ENCODE data around the gene NCF4. TPM values are rescaled to one million over a fixed set of nuclear protein-coding genes. Genes with fewer than 3 reads are reported as not detected.

Gene NCF4
- total RNA-seq, 1 experiment from 2014 or later = not detected

DNA sequence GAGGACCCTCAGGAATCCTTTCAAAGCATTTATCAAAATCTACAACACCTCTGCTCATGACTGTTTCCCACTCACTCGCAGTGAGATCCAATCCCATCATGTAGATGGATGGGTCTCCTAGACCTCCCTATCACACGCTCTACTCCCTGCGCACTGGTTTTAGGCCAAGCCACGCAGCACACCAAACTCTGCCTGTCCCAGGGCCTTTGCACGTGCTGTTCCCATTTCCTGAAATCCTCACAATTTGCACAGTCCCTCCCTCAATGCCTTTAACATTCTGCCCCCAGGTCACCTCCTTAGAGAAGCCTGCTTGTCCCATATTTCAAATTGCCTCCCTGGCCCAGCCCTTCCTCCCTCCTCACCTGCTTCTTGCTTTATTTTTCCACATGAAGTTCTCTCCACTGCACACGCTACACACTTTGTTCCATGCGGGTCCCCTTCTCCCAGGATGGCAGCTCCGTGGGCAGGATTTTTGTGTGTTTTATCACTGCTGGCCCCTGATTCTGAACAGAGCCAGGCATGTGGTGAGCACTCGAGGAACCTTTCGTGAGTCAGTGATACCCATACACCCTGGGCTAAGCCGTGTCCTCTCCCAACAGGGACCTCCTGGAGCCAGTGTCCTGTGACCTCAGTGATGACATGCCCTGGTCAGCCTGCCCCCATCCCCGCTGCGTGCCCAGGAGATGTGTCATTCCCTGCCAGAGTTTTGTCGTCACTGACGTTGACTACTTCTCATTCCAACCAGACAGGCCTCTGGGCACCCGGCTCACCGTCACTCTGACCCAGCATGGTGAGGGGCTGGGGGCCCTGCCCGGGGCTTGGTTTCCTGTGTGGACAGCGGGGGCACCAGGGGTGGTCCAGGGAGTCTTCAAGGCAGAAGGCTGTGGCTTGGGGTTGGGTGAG is 64.8 kb downstream of the NCF4 start:
- BruUV-seq (replicated peaks) = no TSS peak
- Histone ChIP-seq H3K4me1 (ENCODE audit: control insufficient read depth, insufficient read depth, low read length) (no peaks in the 10 kb centered on the region), H3K27me3 (ENCODE audit: control insufficient read depth, insufficient read depth, low read length) (no peaks in the 10 kb centered on the region), H3K4me3 (ENCODE audit: low read depth in 2 of 2, low read length in 2 of 2) (no peak overlapping the region), H3K36me3 (ENCODE audit: control insufficient read depth, insufficient read depth, low read length) (no peaks in the 10 kb centered on the region), H3K27ac (ENCODE audit: low read length) (no peak overlapping the region), H3K9me3 (ENCODE audit: control insufficient read depth, insufficient read depth, low read depth, low read length) (no peaks in the 10 kb centered on the region)
- no peak for ATAC-seq
- DNase-seq (ENCODE audit: low read depth, low spot score) = no peak
- ChIA-PET POLR2A (no interaction called here), CTCF (no interaction called here)
- TF ChIP-seq, protein P1, sequence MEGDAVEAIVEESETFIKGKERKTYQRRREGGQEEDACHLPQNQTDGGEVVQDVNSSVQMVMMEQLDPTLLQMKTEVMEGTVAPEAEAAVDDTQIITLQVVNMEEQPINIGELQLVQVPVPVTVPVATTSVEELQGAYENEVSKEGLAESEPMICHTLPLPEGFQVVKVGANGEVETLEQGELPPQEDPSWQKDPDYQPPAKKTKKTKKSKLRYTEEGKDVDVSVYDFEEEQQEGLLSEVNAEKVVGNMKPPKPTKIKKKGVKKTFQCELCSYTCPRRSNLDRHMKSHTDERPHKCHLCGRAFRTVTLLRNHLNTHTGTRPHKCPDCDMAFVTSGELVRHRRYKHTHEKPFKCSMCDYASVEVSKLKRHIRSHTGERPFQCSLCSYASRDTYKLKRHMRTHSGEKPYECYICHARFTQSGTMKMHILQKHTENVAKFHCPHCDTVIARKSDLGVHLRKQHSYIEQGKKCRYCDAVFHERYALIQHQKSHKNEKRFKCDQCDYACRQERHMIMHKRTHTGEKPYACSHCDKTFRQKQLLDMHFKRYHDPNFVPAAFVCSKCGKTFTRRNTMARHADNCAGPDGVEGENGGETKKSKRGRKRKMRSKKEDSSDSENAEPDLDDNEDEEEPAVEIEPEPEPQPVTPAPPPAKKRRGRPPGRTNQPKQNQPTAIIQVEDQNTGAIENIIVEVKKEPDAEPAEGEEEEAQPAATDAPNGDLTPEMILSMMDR (IDR thresholded peaks at IDR 0.05) = no peak
- no peak for TF ChIP-seq SIN3A (IDR thresholded peaks at IDR 0.05; ENCODE audit: borderline replicate concordance, insufficient read depth, low read depth, low read length)
- no peak for TF ChIP-seq TCF7L2 (IDR thresholded peaks at IDR 0.05; ENCODE audit: low read depth, low read length)
- TF ChIP-seq POLR2AphosphoS5 (IDR thresholded peaks at IDR 0.05; ENCODE audit: low read depth, low read length) = no peak
- TF ChIP-seq, protein P2, sequence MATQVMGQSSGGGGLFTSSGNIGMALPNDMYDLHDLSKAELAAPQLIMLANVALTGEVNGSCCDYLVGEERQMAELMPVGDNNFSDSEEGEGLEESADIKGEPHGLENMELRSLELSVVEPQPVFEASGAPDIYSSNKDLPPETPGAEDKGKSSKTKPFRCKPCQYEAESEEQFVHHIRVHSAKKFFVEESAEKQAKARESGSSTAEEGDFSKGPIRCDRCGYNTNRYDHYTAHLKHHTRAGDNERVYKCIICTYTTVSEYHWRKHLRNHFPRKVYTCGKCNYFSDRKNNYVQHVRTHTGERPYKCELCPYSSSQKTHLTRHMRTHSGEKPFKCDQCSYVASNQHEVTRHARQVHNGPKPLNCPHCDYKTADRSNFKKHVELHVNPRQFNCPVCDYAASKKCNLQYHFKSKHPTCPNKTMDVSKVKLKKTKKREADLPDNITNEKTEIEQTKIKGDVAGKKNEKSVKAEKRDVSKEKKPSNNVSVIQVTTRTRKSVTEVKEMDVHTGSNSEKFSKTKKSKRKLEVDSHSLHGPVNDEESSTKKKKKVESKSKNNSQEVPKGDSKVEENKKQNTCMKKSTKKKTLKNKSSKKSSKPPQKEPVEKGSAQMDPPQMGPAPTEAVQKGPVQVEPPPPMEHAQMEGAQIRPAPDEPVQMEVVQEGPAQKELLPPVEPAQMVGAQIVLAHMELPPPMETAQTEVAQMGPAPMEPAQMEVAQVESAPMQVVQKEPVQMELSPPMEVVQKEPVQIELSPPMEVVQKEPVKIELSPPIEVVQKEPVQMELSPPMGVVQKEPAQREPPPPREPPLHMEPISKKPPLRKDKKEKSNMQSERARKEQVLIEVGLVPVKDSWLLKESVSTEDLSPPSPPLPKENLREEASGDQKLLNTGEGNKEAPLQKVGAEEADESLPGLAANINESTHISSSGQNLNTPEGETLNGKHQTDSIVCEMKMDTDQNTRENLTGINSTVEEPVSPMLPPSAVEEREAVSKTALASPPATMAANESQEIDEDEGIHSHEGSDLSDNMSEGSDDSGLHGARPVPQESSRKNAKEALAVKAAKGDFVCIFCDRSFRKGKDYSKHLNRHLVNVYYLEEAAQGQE (IDR thresholded peaks at IDR 0.05; ENCODE audit: insufficient read depth in 1 of 2, low read depth in 2 of 2, low read length in 1 of 2) = no peak
- intact Hi-C loops (cut with micrococcal nuclease; ENCODE audit: unreplicated experiment) (no loop called here), in situ Hi-C loops (cut with HindIII; ENCODE audit: low pct_unique_long_range_greater_than_20kb, low sequenced_read_pairs) (no loop called here)

DNA sequence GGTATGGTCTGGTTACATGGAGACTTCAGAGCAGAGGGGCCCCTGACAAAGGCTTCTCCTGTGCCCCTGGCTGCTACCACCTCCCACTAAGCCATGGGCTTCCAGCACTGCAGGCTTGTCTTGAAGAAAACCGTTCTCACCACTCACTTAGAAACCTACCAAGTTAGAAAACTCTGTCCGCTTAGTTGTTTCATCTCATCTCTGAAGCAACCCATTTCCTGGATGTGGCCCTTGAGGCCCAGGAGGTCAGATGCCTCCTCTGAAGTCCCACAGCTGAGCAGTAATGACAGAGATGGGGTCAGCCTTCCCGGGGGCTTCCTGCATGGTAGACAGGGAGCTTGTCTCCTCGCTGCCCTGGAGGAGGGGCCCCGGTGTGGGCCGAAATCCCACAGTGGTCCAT is 65.5 kb downstream of the NCF4 start:
- no peak for ATAC-seq
- BruUV-seq (replicated peaks) = no TSS peak

More for the DNA sequence above, 65.5 kb downstream of the NCF4 start:
- H3K4me3 ChIP-seq (ENCODE audit: low read depth in 2 of 2, low read length in 2 of 2) = no peak overlapping the region
- ChIA-PET CTCF (no interaction called here), POLR2A (no interaction called here)
- no peak for TF ChIP-seq POLR2AphosphoS5 (IDR thresholded peaks at IDR 0.05; ENCODE audit: low read depth, low read length)
- TF ChIP-seq, protein P2 (IDR thresholded peaks at IDR 0.05; ENCODE audit: insufficient read depth in 1 of 2, low read depth in 2 of 2, low read length in 1 of 2) = no peak
- no peak for TF ChIP-seq TCF7L2 (IDR thresholded peaks at IDR 0.05; ENCODE audit: low read depth, low read length)
- TF ChIP-seq, protein P1 (IDR thresholded peaks at IDR 0.05) = no peak
- no peak for TF ChIP-seq SIN3A (IDR thresholded peaks at IDR 0.05; ENCODE audit: borderline replicate concordance, insufficient read depth, low read depth, low read length)
- H3K9me3 ChIP-seq (ENCODE audit: control insufficient read depth, insufficient read depth, low read depth, low read length) = no peaks in the 10 kb centered on the region
- in situ Hi-C loops (cut with HindIII; ENCODE audit: low pct_unique_long_range_greater_than_20kb, low sequenced_read_pairs) (no loop called here), intact Hi-C loops (cut with micrococcal nuclease; ENCODE audit: unreplicated experiment) (no loop called here)
- no peaks in the 10 kb centered on the region for H3K27me3 ChIP-seq (ENCODE audit: control insufficient read depth, insufficient read depth, low read length)
- no peaks in the 10 kb centered on the region for H3K36me3 ChIP-seq (ENCODE audit: control insufficient read depth, insufficient read depth, low read length)
- no peaks in the 10 kb centered on the region for H3K4me1 ChIP-seq (ENCODE audit: control insufficient read depth, insufficient read depth, low read length)
- H3K27ac ChIP-seq (ENCODE audit: low read length) = no peak overlapping the region
- DNase-seq (ENCODE audit: low read depth, low spot score) = no peak

All from Panc1 (cell line).